PC-9 (cell line): ENCODE measurements around the gene SRGAP3.

Experiments
- EZH2 ChIP-seq: fragments of 200-600 bp; sonication (generic); IDR thresholded peaks from 2 replicates; pipeline ENCODE4 v1.8.0; 2017; ENCODE audit warnings: antibody characterized with exemption, low read depth
- TF ChIP-seq, protein P1 (sequence below): fragments of 200-600 bp; sonication (generic); conservative IDR thresholded peaks from 2 replicates; pipeline ENCODE4 v1.6.1; 2017; ENCODE audit warnings: mixed run types, antibody characterized with exemption, mild to moderate bottlenecking, moderate library complexity

DNA sequence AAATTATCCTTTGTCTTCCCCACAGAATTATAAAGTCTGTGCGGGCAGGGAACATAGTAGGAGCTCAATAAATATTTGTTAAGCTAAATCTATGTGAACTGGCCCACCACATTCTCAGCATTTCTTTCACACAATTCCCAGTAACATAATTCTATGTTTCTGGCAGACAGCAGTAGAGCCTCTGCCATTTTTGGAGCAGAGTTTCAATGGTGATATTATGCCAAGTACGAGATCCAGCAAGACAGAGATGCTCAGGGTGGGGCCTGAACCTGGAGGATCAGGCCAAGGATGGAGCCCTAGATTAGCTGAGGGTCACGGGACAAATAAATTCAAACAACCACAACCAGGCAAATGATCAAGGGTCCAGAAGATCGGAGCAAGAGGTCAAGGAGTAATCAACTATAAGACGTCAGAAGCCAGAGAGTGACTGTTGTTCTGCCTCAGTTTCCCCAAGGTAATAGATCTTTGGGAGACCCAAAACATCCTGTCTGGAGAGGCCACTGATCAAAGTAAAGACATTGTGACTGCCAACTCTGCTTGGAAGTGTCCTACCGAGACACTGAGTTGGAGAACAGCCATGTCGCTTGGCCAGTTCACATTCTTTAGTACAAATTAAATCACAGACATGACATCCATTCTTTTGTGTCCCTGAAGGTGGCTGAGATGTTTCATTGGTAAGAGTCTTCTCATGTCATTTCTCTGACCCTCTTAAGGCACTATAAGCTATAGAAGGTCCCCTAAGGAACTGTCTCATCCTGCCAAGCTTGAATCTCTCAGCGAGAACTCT is 15.4 kb downstream of the SRGAP3 start:
- TF ChIP-seq, protein P1, sequence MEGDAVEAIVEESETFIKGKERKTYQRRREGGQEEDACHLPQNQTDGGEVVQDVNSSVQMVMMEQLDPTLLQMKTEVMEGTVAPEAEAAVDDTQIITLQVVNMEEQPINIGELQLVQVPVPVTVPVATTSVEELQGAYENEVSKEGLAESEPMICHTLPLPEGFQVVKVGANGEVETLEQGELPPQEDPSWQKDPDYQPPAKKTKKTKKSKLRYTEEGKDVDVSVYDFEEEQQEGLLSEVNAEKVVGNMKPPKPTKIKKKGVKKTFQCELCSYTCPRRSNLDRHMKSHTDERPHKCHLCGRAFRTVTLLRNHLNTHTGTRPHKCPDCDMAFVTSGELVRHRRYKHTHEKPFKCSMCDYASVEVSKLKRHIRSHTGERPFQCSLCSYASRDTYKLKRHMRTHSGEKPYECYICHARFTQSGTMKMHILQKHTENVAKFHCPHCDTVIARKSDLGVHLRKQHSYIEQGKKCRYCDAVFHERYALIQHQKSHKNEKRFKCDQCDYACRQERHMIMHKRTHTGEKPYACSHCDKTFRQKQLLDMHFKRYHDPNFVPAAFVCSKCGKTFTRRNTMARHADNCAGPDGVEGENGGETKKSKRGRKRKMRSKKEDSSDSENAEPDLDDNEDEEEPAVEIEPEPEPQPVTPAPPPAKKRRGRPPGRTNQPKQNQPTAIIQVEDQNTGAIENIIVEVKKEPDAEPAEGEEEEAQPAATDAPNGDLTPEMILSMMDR: no peak
- no peak for TF ChIP-seq EZH2
